GM19372 (cell line): ENCODE results near the gene CCDC178.
A peak's percentile ranks its signal among the peaks of the same experiment; 100 is the strongest.
"Not testable (repeated sequence)": the region's sequence is repeated elsewhere in the genome, so short reads cannot be mapped to it uniquely, and the experiment has no call there.

ENCODE experiments used
- ATAC-seq: cut with Tn5 transposase; IDR thresholded peaks from one replicate; pipeline ENCODE4 v1.9.1; 2021; ENCODE audit warnings: mild to moderate bottlenecking, low read depth, moderate library complexity; ENCODE audit not compliant: unreplicated experiment

The CCDC178 gene

GRCh38 chr18:33022370-33022769 lies 418.2 kb downstream of the CCDC178 start:
- no peak for ATAC-seq

- no peak for ATAC-seq
These were observed 419.6 kb downstream of the CCDC178 start for GRCh38 chr18:33020877-33021276.

GRCh38 chr18:33014060-33014796 lies 426.3 kb downstream of the CCDC178 start:
- ATAC-seq: no peak

GRCh38 chr18:33010149-33010548 lies 430.4 kb downstream of the CCDC178 start:
- ATAC-seq: no peak

GRCh38 chr18:32998921-32999320 lies 441.6 kb downstream of the CCDC178 start:
- ATAC-seq: no peak

- no peak for ATAC-seq
These were observed 442.2 kb downstream of the CCDC178 start for GRCh38 chr18:32998285-32998684.

GRCh38 chr18:32983721-32984120 lies 456.8 kb downstream of the CCDC178 start:
- no peak for ATAC-seq

- no peak for ATAC-seq
These were observed 459.6 kb downstream of the CCDC178 start for GRCh38 chr18:32980896-32981295.

GRCh38 chr18:32975501-32975900 lies 465.0 kb downstream of the CCDC178 start:
- no peak for ATAC-seq

- no peak for ATAC-seq
These were observed 465.4 kb downstream of the CCDC178 start for GRCh38 chr18:32975163-32975436.

- ATAC-seq: no peak
These were observed 465.9 kb downstream of the CCDC178 start for GRCh38 chr18:32974421-32975162.

GRCh38 chr18:32968248-32968647 lies 472.3 kb downstream of the CCDC178 start:
- no peak for ATAC-seq

GRCh38 chr18:32966141-32966540 lies 474.4 kb downstream of the CCDC178 start:
- no peak for ATAC-seq

- no peak for ATAC-seq
These were observed 479.0 kb downstream of the CCDC178 start for GRCh38 chr18:32961538-32961937.

- no peak for ATAC-seq
These were observed 481.8 kb downstream of the CCDC178 start for GRCh38 chr18:32958746-32959145.

- ATAC-seq: no peak
These were observed 483.8 kb downstream of the CCDC178 start for GRCh38 chr18:32956591-32957315.

- not testable (repeated sequence) for ATAC-seq
These were observed 488.2 kb downstream of the CCDC178 start for GRCh38 chr18:32952318-32952717.

GRCh38 chr18:32937597-32937996 lies 502.9 kb downstream of the CCDC178 start:
- ATAC-seq: no peak

- ATAC-seq: no peak
These were observed 503.5 kb downstream of the CCDC178 start for GRCh38 chr18:32937066-32937465.

- ATAC-seq: no peak
These were observed 506.3 kb downstream of the CCDC178 start for GRCh38 chr18:32934201-32934600.

- peak; percentile 99 for ATAC-seq
These were observed 509.7 kb downstream of the CCDC178 start for GRCh38 chr18:32930695-32931301.
